Measurements from ENCODE around the gene TNNT3.

TNNT3 gene

GRCh38 chr11:1932681-1933080 lies 13.2 kb downstream of the TNNT3 start:
- no peaks in the 10 kb centered on the region for H3K9me3 ChIP-seq (ENCODE audit: control insufficient read depth, insufficient read depth, low read depth, low read length)
- no peak overlapping the region for H3K9ac ChIP-seq (ENCODE audit: low read length)
- H3K27ac ChIP-seq (ENCODE audit: low read depth, low read length): no peak overlapping the region
- no peaks in the 10 kb centered on the region for H3K4me1 ChIP-seq (ENCODE audit: control insufficient read depth, insufficient read depth, low read length)
- no peaks in the 10 kb centered on the region for H3K36me3 ChIP-seq (ENCODE audit: control insufficient read depth, insufficient read depth, low read length)
- no peak overlapping the region for H3K4me3 ChIP-seq (ENCODE audit: low read depth, low read length)
- no peaks in the 10 kb centered on the region; the same call in 1 of the 2 replicates for H3K27me3 ChIP-seq (ENCODE audit: control insufficient read depth, insufficient read depth, low read length)

- H3K36me3 ChIP-seq (ENCODE audit: control insufficient read depth, insufficient read depth, low read length): no peaks in the 10 kb centered on the region
- H3K4me1 ChIP-seq (ENCODE audit: control insufficient read depth, insufficient read depth, low read length): no peaks in the 10 kb centered on the region
- H3K4me3 ChIP-seq (ENCODE audit: low read depth, low read length): no peak overlapping the region
- H3K27ac ChIP-seq (ENCODE audit: low read depth, low read length): no peak overlapping the region
- no peaks in the 10 kb centered on the region for H3K9me3 ChIP-seq (ENCODE audit: control insufficient read depth, insufficient read depth, low read depth, low read length)
- no peaks in the 10 kb centered on the region; the same call in 1 of the 2 replicates for H3K27me3 ChIP-seq (ENCODE audit: control insufficient read depth, insufficient read depth, low read length)
- no peak overlapping the region for H3K9ac ChIP-seq (ENCODE audit: low read length)
Observed at GRCh38 chr11:1933416-1934334, 14.2 kb downstream of the TNNT3 start.

- Histone ChIP-seq H3K9ac (ENCODE audit: low read length) (no peak overlapping the region), H3K27me3 (ENCODE audit: control insufficient read depth, insufficient read depth, low read length) (no peaks in the 10 kb centered on the region; the same call in 1 of the 2 replicates), H3K9me3 (ENCODE audit: control insufficient read depth, insufficient read depth, low read depth, low read length) (no peaks in the 10 kb centered on the region), H3K4me1 (ENCODE audit: control insufficient read depth, insufficient read depth, low read length) (no peaks in the 10 kb centered on the region), H3K4me3 (ENCODE audit: low read depth, low read length) (no peak overlapping the region), H3K27ac (ENCODE audit: low read depth, low read length) (no peak overlapping the region), H3K36me3 (ENCODE audit: control insufficient read depth, insufficient read depth, low read length) (no peaks in the 10 kb centered on the region)
Observed at GRCh38 chr11:1934335-1935155, 15.0 kb downstream of the TNNT3 start.

DNA sequence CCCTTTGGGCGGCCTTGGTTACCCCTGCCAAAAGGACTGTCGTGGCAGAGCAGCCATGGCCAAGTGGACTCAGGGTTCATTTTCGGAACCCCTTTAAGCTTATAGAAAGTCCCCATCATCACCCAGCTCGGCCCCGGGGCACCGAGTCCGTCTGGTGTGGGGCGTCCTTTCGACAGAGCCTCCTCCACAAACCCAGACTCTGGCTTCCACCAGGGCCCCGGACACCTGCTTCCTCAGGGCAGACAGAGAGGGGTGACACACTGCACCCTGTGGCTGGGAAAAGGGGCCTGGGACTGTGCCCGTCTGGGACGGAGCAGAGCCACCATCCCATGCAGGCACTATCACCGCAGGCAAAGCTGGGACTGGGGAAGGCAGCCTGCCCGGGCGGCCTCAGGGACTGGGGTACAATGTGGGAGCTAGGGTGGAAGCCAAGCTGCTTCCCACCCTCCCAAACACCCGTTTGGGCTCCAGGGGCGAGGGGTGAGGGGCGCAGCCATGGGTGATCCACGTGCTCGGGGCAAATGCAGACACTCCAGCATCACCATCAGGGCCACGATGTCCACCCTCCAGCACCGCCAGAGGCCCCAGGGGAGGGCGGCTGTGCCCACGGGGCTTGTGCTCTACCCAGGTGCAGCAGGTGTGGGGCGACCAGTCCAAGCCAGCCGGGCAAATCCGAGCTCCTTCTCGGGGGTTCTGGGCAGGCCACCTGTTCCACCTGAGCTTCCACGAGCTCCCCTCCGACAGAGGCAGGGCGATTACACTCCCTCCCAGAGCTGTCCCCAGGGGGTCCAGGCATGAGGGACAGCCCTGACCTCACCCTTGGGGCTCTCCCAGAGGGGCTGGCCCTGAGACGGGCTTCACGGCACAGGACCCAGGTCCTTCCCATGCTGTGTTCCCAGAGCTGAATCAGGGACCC lies 15.9 kb downstream of the TNNT3 start:
- Histone ChIP-seq H3K4me3 (ENCODE audit: low read depth, low read length) (no peak overlapping the region), H3K9ac (ENCODE audit: low read length) (no peak overlapping the region), H3K27ac (ENCODE audit: low read depth, low read length) (no peak overlapping the region), H3K36me3 (ENCODE audit: control insufficient read depth, insufficient read depth, low read length) (no peaks in the 10 kb centered on the region), H3K9me3 (ENCODE audit: control insufficient read depth, insufficient read depth, low read depth, low read length) (no peaks in the 10 kb centered on the region), H3K27me3 (ENCODE audit: control insufficient read depth, insufficient read depth, low read length) (no peaks in the 10 kb centered on the region; the same call in 1 of the 2 replicates), H3K4me1 (ENCODE audit: control insufficient read depth, insufficient read depth, low read length) (no peaks in the 10 kb centered on the region)

- Histone ChIP-seq H3K27ac (ENCODE audit: low read depth, low read length) (no peak overlapping the region), H3K9me3 (ENCODE audit: control insufficient read depth, insufficient read depth, low read depth, low read length) (no peaks in the 10 kb centered on the region), H3K9ac (ENCODE audit: low read length) (no peak overlapping the region), H3K27me3 (ENCODE audit: control insufficient read depth, insufficient read depth, low read length) (no peaks in the 10 kb centered on the region; the same call in 1 of the 2 replicates), H3K4me1 (ENCODE audit: control insufficient read depth, insufficient read depth, low read length) (no peaks in the 10 kb centered on the region), H3K36me3 (ENCODE audit: control insufficient read depth, insufficient read depth, low read length) (no peaks in the 10 kb centered on the region), H3K4me3 (ENCODE audit: low read depth, low read length) (no peak overlapping the region)
Observed at GRCh38 chr11:1936072-1936780, 16.7 kb downstream of the TNNT3 start.

GRCh38 chr11:1936781-1937615 lies 17.5 kb downstream of the TNNT3 start:
- no peaks in the 10 kb centered on the region for H3K36me3 ChIP-seq (ENCODE audit: control insufficient read depth, insufficient read depth, low read length)
- H3K27ac ChIP-seq (ENCODE audit: low read depth, low read length): no peak overlapping the region
- H3K9me3 ChIP-seq (ENCODE audit: control insufficient read depth, insufficient read depth, low read depth, low read length): no peaks in the 10 kb centered on the region
- H3K4me1 ChIP-seq (ENCODE audit: control insufficient read depth, insufficient read depth, low read length): no peaks in the 10 kb centered on the region
- H3K9ac ChIP-seq (ENCODE audit: low read length): no peak overlapping the region
- H3K27me3 ChIP-seq (ENCODE audit: control insufficient read depth, insufficient read depth, low read length): no peaks in the 10 kb centered on the region; the same call in 1 of the 2 replicates
- H3K4me3 ChIP-seq (ENCODE audit: low read depth, low read length): no peak overlapping the region

DNA sequence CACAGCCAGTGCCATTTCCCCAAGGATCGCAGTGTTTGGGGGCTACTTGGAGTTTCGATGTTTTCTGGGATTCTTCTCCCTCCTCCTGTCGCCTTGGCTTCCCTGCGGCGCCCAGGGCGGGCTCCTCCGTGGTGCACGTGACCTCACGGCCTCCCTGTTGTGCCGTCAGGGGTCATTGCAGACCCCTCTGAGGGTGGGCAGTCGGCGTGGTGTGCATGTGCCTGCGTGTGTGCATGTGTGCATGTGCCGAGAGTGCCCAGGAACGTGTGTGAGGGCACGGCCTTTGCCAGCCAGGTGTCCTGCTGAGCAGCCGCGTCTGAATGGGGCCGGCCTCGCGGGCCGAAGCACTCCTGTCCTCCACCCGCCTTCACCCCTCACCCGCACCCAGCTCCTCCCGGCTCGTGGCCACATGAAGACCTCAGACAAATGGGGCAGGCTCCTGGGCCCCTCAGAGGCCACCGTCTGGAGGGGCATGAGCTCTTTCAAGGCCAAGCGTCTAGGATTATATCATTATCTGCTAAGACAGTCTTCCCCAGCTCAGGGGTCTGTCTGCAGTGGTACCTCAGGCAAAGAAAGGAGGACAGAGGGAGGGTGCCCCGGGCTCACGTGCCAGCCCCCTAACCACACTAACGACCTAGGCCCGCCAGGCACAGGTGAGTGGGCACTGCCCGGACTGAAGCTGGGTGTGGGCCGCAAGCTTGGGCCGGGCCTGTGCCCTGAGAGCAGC lies 18.3 kb downstream of the TNNT3 start:
- Histone ChIP-seq H3K27me3 (ENCODE audit: control insufficient read depth, insufficient read depth, low read length) (no peaks in the 10 kb centered on the region; the same call in 1 of the 2 replicates), H3K4me1 (ENCODE audit: control insufficient read depth, insufficient read depth, low read length) (no peaks in the 10 kb centered on the region), H3K9me3 (ENCODE audit: control insufficient read depth, insufficient read depth, low read depth, low read length) (no peaks in the 10 kb centered on the region), H3K9ac (ENCODE audit: low read length) (no peak overlapping the region), H3K36me3 (ENCODE audit: control insufficient read depth, insufficient read depth, low read length) (no peaks in the 10 kb centered on the region), H3K27ac (ENCODE audit: low read depth, low read length) (no peak overlapping the region), H3K4me3 (ENCODE audit: low read depth, low read length) (no peak overlapping the region)

GRCh38 chr11:1938343-1939005 lies 19.0 kb downstream of the TNNT3 start:
- Histone ChIP-seq H3K27me3 (ENCODE audit: control insufficient read depth, insufficient read depth, low read length) (no peaks in the 10 kb centered on the region; the same call in 1 of the 2 replicates), H3K27ac (ENCODE audit: low read depth, low read length) (no peak overlapping the region), H3K9me3 (ENCODE audit: control insufficient read depth, insufficient read depth, low read depth, low read length) (no peaks in the 10 kb centered on the region)

More at GRCh38 chr11:1938343-1939005, 19.0 kb downstream of the TNNT3 start:
- Histone ChIP-seq H3K4me3 (ENCODE audit: low read depth, low read length) (no peak overlapping the region), H3K36me3 (ENCODE audit: control insufficient read depth, insufficient read depth, low read length) (no peaks in the 10 kb centered on the region), H3K4me1 (ENCODE audit: control insufficient read depth, insufficient read depth, low read length) (no peaks in the 10 kb centered on the region), H3K9ac (ENCODE audit: low read length) (no peak overlapping the region)

Data from HUES6 (cell line).